ENCODE measurements around the gene TM4SF1. TPM values are rescaled to one million over a fixed set of nuclear protein-coding genes. Genes with fewer than 3 reads are reported as not detected.

Gene TM4SF1
- total RNA-seq, 4 donors from 2014 or later: 50.6 to 142 (median 73.8) TPM

- TF ChIP-seq CTCF (IDR thresholded peaks at IDR 0.05; ENCODE audit: low read depth): no peak
Measured at GRCh38 chr3:149402481-149402880, 25.0 kb upstream of the TM4SF1 start.

DNA sequence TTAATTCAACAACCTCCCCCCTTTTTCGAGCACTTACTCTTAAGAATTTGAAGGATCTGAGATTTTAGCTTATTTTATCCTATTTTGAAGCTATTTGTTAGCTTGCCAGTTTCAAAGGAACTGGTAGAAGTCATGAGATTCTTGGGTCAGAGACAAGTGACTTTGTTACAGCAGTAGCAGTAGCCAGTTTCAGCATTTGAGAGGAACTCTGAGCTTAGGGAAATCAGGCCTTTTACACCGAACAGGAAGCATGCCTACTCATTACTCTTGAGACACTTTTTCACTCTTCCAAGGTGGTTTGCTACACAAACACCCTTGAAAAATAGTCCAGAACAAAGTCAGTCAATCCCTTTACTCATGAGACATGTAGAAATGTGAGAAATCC lies 24.5 kb upstream of the TM4SF1 start:
- TF ChIP-seq CTCF (IDR thresholded peaks at IDR 0.05; ENCODE audit: low read depth): no peak

- TF ChIP-seq CTCF (IDR thresholded peaks at IDR 0.05; ENCODE audit: low read depth): no peak
Measured at GRCh38 chr3:149401212-149401925, 23.9 kb upstream of the TM4SF1 start.

DNA sequence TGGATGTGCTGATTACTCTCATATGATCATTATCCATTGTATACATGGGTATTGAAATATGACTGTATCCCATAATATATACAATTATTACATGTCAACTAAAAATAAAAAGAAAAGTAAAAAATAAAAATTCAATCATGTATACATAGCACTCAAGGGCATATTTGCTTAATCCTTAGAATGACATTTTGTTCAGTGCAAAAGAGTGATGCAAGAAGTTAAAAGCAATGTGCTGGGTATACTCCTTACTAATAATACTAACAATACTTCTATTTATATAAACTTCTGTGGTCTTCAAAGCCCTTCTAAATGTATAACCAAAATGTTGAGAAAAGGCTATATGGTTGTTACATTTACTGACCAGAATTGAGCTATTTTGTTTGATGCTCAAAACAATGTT lies 23.2 kb upstream of the TM4SF1 start:
- no peak for TF ChIP-seq CTCF (IDR thresholded peaks at IDR 0.05; ENCODE audit: low read depth)

DNA sequence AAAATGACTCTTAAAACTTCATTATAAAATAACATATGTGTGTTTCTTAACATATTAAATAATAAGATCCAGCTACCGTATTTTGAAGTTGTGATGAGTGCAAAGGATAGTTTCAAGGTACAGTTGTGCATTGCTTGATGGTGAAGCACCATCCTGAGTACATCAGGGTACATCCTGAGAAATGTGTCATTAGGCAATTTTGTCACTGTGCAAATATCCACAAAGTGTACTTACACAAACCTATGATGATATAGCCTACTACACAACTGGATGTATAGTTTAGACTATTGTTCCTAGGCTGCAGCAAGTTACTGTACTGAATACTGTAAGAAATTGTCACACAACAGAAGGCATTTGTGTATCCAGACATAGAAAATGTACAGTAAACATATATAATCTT lies 20.8 kb upstream of the TM4SF1 start:
- TF ChIP-seq CTCF (IDR thresholded peaks at IDR 0.05; ENCODE audit: low read depth): no peak

DNA sequence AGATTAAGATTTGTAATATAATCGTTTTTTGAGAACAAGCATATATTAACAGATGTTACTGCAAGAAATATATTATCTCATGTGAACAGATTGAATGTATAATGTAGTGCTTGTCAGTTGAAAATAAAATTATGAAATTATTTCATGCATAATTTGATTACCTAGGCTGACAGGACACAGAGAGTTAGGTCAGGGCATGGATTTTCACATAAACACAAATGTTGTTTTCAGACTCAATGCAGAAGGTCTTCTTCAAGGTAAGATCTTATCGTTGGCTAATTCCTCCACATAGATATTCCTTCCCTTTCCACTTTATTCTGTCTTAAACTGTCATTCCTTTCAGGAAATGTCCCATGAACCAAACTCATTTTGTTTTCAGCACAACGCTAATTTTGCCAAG lies 20.1 kb upstream of the TM4SF1 start:
- TF ChIP-seq CTCF (IDR thresholded peaks at IDR 0.05; ENCODE audit: low read depth): no peak

DNA sequence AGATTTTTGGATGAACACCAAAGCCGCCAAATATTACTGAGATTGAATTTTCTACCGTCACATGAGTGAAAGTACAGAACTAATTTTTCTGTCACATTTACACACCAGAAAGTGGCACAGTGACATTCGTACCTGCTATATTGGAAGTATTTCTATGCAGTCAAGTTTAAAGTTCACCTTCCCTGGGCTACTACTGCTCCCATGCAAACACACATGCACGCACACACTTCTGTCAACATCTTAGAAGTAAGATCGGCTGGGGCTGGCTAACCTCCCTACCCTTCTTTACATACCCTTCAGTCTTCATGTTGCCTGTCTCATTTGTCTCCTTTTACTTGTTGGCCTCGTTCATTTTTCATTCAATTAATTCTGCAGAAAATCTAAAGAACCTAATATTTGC lies 19.0 kb upstream of the TM4SF1 start:
- no peak for TF ChIP-seq CTCF (IDR thresholded peaks at IDR 0.05; ENCODE audit: low read depth)
